GM18511 (cell line): ENCODE measurements around the gene SET.

ENCODE experiments used
- ATAC-seq: cut with Tn5 transposase; IDR thresholded peaks from one replicate; pipeline ENCODE4 v1.9.1; 2021; ENCODE audit warnings: mild to moderate bottlenecking, moderate library complexity; ENCODE audit not compliant: unreplicated experiment

The SET gene

GRCh38 chr9:128707446-128707845 is 18.4 kb downstream of the SET start:
- ATAC-seq: no peak

DNA sequence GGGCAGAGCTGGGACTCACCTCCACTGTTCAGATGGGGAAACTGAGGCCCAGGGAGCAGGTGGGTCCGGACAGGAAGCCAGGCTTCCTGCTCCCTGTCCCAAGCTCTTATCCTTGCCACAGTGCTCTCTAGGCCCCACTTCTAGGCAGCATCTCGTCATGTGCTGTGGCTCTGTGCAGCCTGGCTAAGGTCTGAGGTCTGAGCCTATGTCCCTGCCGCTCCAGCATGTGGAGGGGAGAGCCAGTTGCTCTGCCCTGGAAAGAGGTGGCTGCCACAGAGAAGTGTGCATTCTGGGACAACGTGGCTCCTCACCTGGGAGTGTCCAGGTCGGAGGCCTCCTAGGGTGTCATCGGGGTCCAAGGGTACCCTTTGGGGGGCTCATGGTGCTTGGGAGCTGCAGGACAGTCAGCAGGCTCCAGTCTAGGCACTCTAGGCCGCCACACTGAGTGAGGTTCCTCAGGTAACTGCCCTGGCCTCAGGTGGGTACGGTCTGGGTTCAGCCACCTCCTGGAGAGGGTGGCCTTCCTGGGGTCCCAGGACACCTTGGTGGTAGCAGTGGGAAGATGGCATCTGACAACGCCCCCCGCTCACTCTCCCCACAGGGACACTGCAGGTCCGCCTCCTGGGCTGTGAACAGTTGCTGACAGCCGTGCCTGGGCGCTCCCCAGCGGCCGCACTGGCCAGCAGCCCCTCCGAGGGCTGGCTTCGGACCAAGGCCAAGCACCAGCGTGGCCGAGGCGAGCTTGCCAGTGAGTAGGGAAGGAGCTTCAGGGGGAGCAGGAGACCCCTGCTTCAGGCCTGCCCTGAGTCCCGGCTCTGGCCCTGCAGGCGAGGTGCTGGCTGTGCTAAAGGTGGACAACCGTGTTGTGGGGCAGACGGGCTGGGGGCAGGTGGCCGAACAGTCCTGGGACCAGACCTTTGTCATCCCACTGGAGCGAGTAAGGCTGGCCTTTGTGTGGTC is 23.7 kb downstream of the SET start:
- ATAC-seq: no peak

- ATAC-seq: no peak
Measured at GRCh38 chr9:128713411-128713780, 24.4 kb downstream of the SET start.

- ATAC-seq: no peak
Measured at GRCh38 chr9:128713941-128714573, 25.0 kb downstream of the SET start.

DNA sequence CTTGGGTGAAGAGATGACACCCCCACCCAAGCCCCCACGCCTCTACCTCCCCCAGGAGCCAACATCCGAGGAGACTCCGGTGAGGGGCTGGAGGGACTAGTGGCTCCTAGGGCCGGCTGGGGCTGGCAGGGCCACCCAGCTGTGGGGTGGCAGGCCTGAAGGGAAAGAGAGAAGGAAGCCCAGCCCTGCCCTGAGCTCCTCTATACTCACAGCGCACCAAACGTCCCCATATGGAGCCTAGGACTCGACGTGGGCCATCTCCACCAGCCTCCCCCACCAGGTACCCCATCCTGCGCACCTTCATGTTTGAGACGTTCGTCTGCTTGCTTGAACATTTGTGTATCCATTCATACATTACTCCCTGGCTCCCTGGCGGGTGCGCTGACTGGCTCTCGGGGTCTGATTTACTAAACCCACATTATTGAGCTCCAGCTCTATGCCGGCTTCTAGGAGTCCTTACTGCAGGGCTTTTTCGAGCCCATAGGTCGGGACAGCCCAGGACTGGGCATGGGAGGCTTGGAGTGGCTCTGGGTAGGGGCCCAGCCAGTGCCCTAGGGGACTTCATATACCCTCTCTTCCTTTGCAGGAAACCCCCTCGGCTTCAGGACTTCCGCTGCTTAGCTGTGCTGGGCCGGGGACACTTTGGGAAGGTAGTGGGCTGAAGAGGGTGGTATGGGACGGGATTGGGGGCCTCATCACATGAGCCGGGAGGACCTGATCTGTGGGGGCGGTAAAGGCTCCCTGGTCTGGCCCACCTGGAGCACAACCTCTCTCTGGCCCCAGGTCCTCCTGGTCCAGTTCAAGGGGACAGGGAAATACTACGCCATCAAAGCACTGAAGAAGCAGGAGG is 25.8 kb downstream of the SET start:
- ATAC-seq: no peak

GRCh38 chr9:128715436-128715750 is 26.4 kb downstream of the SET start:
- ATAC-seq: no peak

GRCh38 chr9:128716581-128717254 is 27.7 kb downstream of the SET start:
- ATAC-seq: no peak

DNA sequence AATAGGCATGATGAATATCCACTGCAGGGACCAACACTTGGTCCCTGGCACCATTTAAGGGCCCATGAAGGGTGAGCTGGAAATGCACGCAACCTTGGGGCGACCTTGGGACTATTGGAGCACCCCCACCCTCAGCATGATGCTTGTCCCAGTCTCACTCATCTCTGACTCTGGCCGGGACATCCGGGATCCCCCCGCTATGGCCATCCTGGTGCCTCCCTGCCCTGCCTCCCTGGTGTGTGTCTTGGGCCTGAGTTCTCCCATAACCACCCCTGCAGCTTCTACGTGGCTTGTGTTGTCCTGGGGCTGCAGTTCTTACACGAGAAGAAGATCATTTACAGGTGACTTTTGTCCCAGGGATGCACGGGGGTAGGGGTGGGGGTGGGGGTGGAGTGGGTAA is 29.0 kb downstream of the SET start:
- no peak for ATAC-seq

GRCh38 chr9:128718475-128718874 is 29.5 kb downstream of the SET start:
- no peak for ATAC-seq

GRCh38 chr9:128719919-128720605 is 31.0 kb downstream of the SET start:
- no peak for ATAC-seq

DNA sequence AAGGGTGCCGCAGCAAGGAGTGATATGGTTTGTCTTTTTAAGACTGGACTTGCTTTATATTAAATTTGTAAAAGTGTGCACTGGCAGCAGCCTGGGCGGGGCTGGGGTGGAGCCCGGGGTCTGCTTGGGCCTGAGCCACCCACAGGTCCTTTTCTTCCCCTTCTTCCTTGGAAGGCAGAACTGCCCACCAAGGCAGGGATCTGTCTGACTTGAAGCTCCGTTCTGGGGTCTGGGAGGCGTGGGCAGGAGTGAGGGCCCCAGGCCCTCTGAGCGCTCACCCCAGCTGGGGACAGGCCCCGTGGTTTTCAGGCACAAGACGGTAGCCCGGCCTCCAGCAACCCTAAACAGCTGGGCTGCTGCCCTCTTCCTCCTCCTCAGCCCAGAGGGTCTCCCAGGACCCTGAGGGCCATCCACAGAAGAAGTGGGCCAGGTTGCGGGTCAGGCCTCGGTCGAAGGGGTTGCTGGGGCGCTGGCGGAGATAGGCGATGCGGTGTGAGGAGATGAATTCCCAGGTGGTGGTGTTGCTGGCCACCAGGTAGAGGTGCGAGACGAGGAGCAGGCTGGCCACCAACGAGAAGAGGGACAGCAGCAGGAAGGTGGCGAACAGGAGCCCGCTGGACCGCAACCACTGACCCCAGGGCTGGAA is 31.9 kb downstream of the SET start:
- no peak for ATAC-seq

GRCh38 chr9:128721487-128722010 is 32.5 kb downstream of the SET start:
- ATAC-seq: no peak

DNA sequence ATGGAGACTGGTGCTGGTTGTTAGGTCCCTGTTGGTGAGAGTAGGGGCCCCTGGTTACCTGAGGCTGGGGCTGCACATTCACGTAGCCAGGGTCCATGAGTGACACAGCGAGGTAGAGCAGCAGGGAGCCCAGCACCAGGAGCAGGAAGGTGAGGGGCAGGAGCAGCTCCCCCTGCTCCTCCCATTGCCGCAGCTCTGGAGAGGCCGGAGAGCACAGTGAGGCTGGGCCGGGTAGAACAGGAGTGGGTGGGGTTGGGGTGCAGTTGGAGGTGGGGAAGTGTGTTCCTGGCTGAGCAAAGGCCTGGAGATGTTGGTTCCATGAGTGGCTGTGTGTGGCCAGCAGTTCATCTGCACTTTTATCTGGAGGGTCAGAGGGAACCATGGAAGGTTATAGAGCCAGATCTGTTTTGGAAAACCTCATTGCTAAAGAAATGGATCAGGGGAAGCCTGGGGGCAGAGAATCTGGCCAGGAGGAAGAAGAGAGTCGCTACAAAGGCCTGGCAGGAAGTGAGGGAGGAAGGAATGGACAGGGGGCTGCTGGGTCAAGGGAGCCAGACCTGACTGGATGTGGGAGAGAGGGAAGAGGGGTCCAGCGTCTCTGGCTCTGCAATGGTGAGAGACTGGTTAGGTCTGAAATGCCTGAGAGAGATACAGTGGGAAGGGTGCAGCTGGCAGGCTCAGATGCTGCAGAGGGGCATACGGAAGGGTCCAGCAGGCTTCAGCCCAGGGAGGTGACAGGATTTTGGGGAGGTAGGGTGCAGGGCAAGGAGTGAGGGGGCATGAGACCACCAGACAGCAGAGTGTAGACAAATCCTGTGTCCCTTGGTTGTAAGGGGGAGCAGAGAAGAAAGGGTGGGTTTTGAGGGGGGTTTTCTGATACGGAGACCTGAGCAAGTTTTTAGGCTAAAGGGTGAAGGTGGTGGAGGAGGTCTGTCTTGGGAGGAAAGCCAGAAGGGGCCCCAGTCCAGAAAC is 33.6 kb downstream of the SET start:
- ATAC-seq: no peak

DNA sequence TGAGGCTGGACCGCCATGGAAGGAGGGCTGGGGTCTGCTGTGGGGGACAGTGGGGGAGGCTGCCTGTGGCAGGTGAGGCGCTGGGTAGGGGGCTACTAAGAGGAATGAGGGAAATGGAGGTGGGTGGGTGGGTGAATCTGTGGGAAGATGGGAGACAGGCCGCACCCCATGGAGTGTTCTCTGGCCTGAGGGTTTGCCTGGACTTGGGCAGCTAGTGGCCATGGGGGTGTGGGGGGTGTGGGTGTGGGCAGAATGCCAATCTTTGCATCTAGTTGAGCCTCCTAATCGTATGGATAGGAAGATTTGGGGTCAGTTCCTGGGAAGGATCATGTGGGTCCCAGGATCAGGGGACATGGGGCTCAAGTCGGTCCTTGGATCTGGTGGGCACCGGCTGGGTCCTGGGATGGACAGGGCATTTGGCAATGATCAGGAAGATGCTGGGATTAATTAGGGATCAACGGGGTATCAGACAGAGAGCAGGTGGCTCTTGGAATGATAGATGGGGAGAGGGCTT is 34.4 kb downstream of the SET start:
- no peak for ATAC-seq

- ATAC-seq: peak; percentile 97
Measured at GRCh38 chr9:128723866-128724743, 35.1 kb downstream of the SET start, which contains the start of gene ZDHHC12. Gene ZDHHC12, minus strand, starts transcription at chr9:128724127. Its CDS starts 34 bp downstream, at chr9:128724093.

- no peak for ATAC-seq
Measured at GRCh38 chr9:128724744-128725211, 35.8 kb downstream of the SET start.

- ATAC-seq: no peak
Measured at GRCh38 chr9:128727640-128728248, 38.7 kb downstream of the SET start.
